PC-3 (cell line): ENCODE measurements around the gene ZNRF4. TPM values are rescaled to one million over a fixed set of nuclear protein-coding genes. Genes with fewer than 3 reads are reported as not detected.
A peak's percentile ranks its signal among the peaks of the same experiment; 100 is the strongest.

Experiments used
- ATAC-seq: fragments of 200-7000 bp; cut with Tn5 transposase; 2 replicates; pipeline ENCODE4 v1.9.1; 2020; ENCODE audit warnings: mild to moderate bottlenecking, moderate library complexity
- BruUV-seq: library from RNA; stranded (reverse); fragments of 400-500 nt; replicated peaks from 2 replicates; lab custom pipeline; 2021; lab: Mats Ljungman, UMichigan
- CTCF ChIA-PET: fragments of 300-600 bp; sonication (Branson Sonifier 250); formaldehyde crosslinking; loops from one replicate; lab custom pipeline; 2022; ENCODE audit warnings: antibody characterized with exemption; lab: Charles Lee
- POLR2A ChIA-PET: fragments of 300-600 bp; sonication (Branson Sonifier 250); formaldehyde crosslinking; loops from one replicate; lab custom pipeline; 2022; ENCODE audit warnings: antibody characterized with exemption; ENCODE audit not compliant: unreplicated experiment; lab: Charles Lee
- DNase-seq: peaks from one replicate; pipeline ENCODE4 v3.0.0-alpha.2; 2015
- H2AFZ ChIP-seq: fragments of 300-600 bp; sonication (generic); 2 replicates; pipeline ENCODE4 v1.6.0; 2016; ENCODE audit warnings: antibody characterized with exemption, low read length
- H3F3A ChIP-seq: fragments of 300-600 bp; sonication (generic); one replicate; pipeline ENCODE4 v1.6.0; 2017; ENCODE audit warnings: antibody characterized with exemption, low read length, control low read depth, mild to moderate bottlenecking; ENCODE audit not compliant: unreplicated experiment
- H3K27ac ChIP-seq: fragments of 300-600 bp; sonication (generic); 2 replicates; pipeline ENCODE4 v1.5.1; 2016; ENCODE audit warnings: mild to moderate bottlenecking, low read length
- H3K27me3 ChIP-seq: fragments of 300-600 bp; sonication (generic); 2 replicates; pipeline ENCODE4 v1.6.1; 2016; ENCODE audit warnings: low read length, mixed read lengths
- H3K36me3 ChIP-seq: fragments of 300-600 bp; sonication (generic); 2 replicates; pipeline ENCODE4 v1.6.1; 2016; ENCODE audit warnings: low read depth, mixed run types, low read length, mixed read lengths
- H3K4me1 ChIP-seq: fragments of 300-600 bp; sonication (generic); 2 replicates; pipeline ENCODE4 v1.5.1; 2016; ENCODE audit warnings: low read length; ENCODE audit not compliant: insufficient read depth
- H3K4me2 ChIP-seq: fragments of 300-600 bp; sonication (generic); 2 replicates; pipeline ENCODE4 v1.6.0; 2016; ENCODE audit warnings: low read length
- H3K4me3 ChIP-seq: fragments of 300-600 bp; sonication (generic); 2 replicates; pipeline ENCODE4 v1.5.1; 2016; ENCODE audit warnings: mild to moderate bottlenecking, low read length, mixed read lengths
- H3K79me2 ChIP-seq: fragments of 300-600 bp; sonication (generic); 2 replicates; pipeline ENCODE4 v1.6.1; 2017; ENCODE audit warnings: low read length, mixed read lengths
- H3K9ac ChIP-seq: fragments of 300-600 bp; sonication (generic); 2 replicates; pipeline ENCODE4 v1.6.0; 2016; ENCODE audit warnings: mild to moderate bottlenecking, low read length
- H3K9me2 ChIP-seq: fragments of 300-600 bp; sonication (generic); replicated peaks from 2 replicates; pipeline ENCODE4 v1.6.1; 2016; ENCODE audit warnings: mixed run types, low read length, mixed read lengths
- H3K9me3 ChIP-seq: fragments of 300-600 bp; sonication (generic); 2 replicates; pipeline ENCODE4 v1.6.1; 2016; ENCODE audit warnings: low read length, mixed read lengths
- H4K20me1 ChIP-seq: fragments of 300-600 bp; sonication (generic); 2 replicates; pipeline ENCODE4 v1.6.1; 2016; ENCODE audit warnings: low read length, mixed read lengths
- EZH2 ChIP-seq: fragments of 300-600 bp; sonication (generic); IDR thresholded peaks from one replicate; pipeline ENCODE4 v1.6.1; 2017; ENCODE audit warnings: antibody characterized with exemption, mild to moderate bottlenecking, low read length; ENCODE audit not compliant: unreplicated experiment
- EZH2phosphoT487 ChIP-seq: fragments of 300-600 bp; sonication (generic); IDR thresholded peaks from 2 replicates; pipeline ENCODE4 v1.6.1; 2018; ENCODE audit warnings: mild to moderate bottlenecking, antibody characterized with exemption, low read length, borderline replicate concordance
- intact Hi-C: fragments of 100-400 bp; cut with micrococcal nuclease; formaldehyde crosslinking; loops from 2 replicates; pipeline ENCODE4 v1.9.0; 2023
- total RNA-seq: library from RNA; depleted of rRNA; stranded (reverse); fragments of >200 nt; gene quantifications from 2 replicates; pipeline ENCODE4 v1.2.3, GENCODE V29; 2014
- TF ChIP-seq, protein P1 (sequence below): fragments of 300-600 bp; sonication (generic); conservative IDR thresholded peaks from 2 replicates; pipeline ENCODE4 v1.5.1; 2017; ENCODE audit warnings: antibody characterized with exemption, low read depth, mild to moderate bottlenecking, low read length

The ZNRF4 gene
- total RNA-seq, 1 experiment from 2014 or later: not detected

DNA sequence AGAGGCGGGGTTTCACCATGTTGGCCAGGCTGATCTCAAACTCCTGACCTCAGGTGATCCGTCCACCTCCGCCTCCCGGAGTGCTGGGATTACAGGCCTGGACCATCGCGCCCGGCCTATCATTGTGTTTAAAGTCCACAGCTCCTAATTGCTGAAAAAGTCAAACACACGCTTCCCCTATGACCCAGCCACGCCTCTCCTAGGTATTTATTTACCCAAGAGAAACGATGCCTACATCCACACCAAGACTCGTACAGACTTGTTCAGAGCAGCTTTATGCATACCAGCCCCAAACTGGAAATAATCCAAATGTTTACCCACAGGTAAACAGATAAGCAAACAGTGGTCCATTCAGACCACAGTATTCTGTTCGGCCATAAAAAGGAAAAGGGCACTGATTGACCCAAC lies 15.1 kb downstream of the ZNRF4 start:
- Histone ChIP-seq H3K9ac (no peak overlapping the region), H3K36me3 (no peaks in the 10 kb centered on the region), H2AFZ (no peak overlapping the region), H3F3A (no peaks in the 10 kb centered on the region), H3K79me2 (no peaks in the 10 kb centered on the region), H3K27me3 (no peaks in the 10 kb centered on the region), H3K4me2 (peak overlapping the region; percentile 22), H3K4me1 (peaks cover 10% of the 10 kb centered on the region), H3K4me3 (no peak overlapping the region), H3K9me3 (no peaks in the 10 kb centered on the region), H3K27ac (no peak overlapping the region), H3K9me2 (no peaks in the 10 kb centered on the region), H4K20me1 (no peaks in the 10 kb centered on the region)
- ChIA-PET POLR2A (no interaction called here), CTCF (no interaction called here)
- intact Hi-C loops: no loop called here
- DNase-seq (peak; percentile 64), ATAC-seq (peak; percentile 78)
- TF ChIP-seq, protein P1, sequence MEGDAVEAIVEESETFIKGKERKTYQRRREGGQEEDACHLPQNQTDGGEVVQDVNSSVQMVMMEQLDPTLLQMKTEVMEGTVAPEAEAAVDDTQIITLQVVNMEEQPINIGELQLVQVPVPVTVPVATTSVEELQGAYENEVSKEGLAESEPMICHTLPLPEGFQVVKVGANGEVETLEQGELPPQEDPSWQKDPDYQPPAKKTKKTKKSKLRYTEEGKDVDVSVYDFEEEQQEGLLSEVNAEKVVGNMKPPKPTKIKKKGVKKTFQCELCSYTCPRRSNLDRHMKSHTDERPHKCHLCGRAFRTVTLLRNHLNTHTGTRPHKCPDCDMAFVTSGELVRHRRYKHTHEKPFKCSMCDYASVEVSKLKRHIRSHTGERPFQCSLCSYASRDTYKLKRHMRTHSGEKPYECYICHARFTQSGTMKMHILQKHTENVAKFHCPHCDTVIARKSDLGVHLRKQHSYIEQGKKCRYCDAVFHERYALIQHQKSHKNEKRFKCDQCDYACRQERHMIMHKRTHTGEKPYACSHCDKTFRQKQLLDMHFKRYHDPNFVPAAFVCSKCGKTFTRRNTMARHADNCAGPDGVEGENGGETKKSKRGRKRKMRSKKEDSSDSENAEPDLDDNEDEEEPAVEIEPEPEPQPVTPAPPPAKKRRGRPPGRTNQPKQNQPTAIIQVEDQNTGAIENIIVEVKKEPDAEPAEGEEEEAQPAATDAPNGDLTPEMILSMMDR: no peak
- TF ChIP-seq EZH2 (no peak), EZH2phosphoT487 (no peak)
- no TSS peak for BruUV-seq

DNA sequence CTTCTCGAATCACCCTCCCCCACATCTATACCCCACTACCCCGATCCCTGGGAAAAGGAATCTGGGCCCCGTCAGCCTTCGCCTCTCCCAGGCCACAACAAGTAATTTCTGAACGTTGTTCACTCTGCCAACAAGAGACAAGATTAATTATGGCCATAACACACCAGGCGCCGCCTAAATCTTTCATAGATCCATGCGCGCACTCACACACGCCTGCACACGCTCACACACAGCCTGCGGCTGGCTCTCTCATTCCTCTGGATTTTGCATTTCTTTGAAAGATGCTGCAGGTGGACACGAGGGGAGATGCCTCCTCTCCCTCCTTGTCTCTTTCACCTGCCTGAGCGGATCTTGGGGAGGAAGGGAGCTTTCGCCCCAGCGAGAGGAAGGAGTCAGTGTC lies 17.1 kb downstream of the ZNRF4 start:
- Histone ChIP-seq H3K4me2 (no peak overlapping the region), H3K79me2 (no peaks in the 10 kb centered on the region), H3K4me1 (peaks cover 10% of the 10 kb centered on the region), H4K20me1 (no peaks in the 10 kb centered on the region), H3F3A (no peaks in the 10 kb centered on the region), H3K27ac (no peak overlapping the region), H3K36me3 (no peaks in the 10 kb centered on the region), H3K4me3 (no peak overlapping the region), H2AFZ (no peak overlapping the region), H3K27me3 (no peaks in the 10 kb centered on the region; the same call in 1 of the 2 replicates), H3K9me3 (no peaks in the 10 kb centered on the region), H3K9me2 (no peaks in the 10 kb centered on the region), H3K9ac (no peak overlapping the region)
- ATAC-seq (no peak), DNase-seq (no peak)
- POLR2A ChIA-PET: no interaction called here
- CTCF ChIA-PET: no interaction called here
- TF ChIP-seq, protein P1: no peak
- TF ChIP-seq EZH2phosphoT487 (no peak), EZH2 (no peak)
- intact Hi-C loops: no loop called here
- BruUV-seq: no TSS peak

DNA sequence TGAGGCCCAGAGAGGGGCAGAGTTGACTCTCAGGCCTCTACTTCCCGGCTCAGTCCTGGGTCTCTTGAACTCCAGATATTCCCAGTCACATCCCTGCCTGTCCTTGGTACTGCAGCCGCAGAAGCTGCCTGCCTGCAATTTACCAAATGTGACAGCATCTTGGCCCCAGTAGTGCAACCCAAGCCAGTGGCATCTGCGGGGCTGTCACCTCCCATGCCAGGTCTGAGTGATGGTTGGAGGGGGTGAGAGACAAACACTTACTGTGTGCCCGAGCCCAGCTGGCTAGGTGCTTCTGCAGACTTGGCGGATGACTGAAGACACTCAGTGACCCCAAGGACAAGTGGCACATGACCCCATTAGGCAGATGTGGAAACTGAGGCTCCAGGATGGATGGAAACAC lies 18.4 kb downstream of the ZNRF4 start:
- peaks cover 10% of the 10 kb centered on the region for H3K4me1 ChIP-seq
- H2AFZ ChIP-seq: no peak overlapping the region
- H3K27me3 ChIP-seq: peaks cover 13% of the 10 kb centered on the region
- H3K4me3 ChIP-seq: no peak overlapping the region
- H3F3A ChIP-seq: no peaks in the 10 kb centered on the region
- no peaks in the 10 kb centered on the region for H3K9me2 ChIP-seq
- no peak overlapping the region for H3K4me2 ChIP-seq
- ChIA-PET POLR2A (no interaction called here), CTCF (interaction anchor here (0.7 kb wide), 1 partner anchor 19 kb away, joined by 5 read pairs; no protein-coding TSS in a partner anchor)
- no peaks in the 10 kb centered on the region for H3K9me3 ChIP-seq
- no peaks in the 10 kb centered on the region for H3K36me3 ChIP-seq
- intact Hi-C loops: no loop called here
- no peak overlapping the region for H3K9ac ChIP-seq
- no peak overlapping the region for H3K27ac ChIP-seq
- TF ChIP-seq EZH2: no peak
- TF ChIP-seq EZH2phosphoT487: no peak
- TF ChIP-seq, protein P1: no peak
- no TSS peak for BruUV-seq
- DNase-seq: no peak
- no peak for ATAC-seq
- no peaks in the 10 kb centered on the region for H4K20me1 ChIP-seq
- H3K79me2 ChIP-seq: no peaks in the 10 kb centered on the region
